Nephron (organoid): ENCODE results near the gene TLR3.
"Not testable (repeated sequence)": the region's sequence is repeated elsewhere in the genome, so short reads cannot be mapped to it uniquely, and the experiment has no call there.

ENCODE experiments used
- H3K27ac Mint-ChIP-seq, 3 experiments: 2 replicates each; pipeline ENCODE4 v1.8.0; 2020; ENCODE audit warnings: mixed read lengths in 3 of 3, mild to moderate bottlenecking in 2 of 3, moderate library complexity in 1 of 3
- H3K27me3 Mint-ChIP-seq: 2 replicates; pipeline ENCODE4 v1.8.0; 2021; ENCODE audit warnings: low read depth, mild to moderate bottlenecking, moderate library complexity, mixed read lengths
- H3K36me3 Mint-ChIP-seq: 2 replicates; pipeline ENCODE4 v1.8.0; 2020; ENCODE audit warnings: low read depth, mixed read lengths
- H3K4me1 Mint-ChIP-seq: 2 replicates; pipeline ENCODE4 v1.8.0; 2020; ENCODE audit warnings: mixed read lengths
- H3K4me3 Mint-ChIP-seq, 3 experiments: 2 replicates each; pipeline ENCODE4 v1.8.0; 2020; ENCODE audit warnings: mild to moderate bottlenecking in 3 of 3, mixed read lengths in 3 of 3, moderate library complexity in 2 of 3
- H3K9me3 Mint-ChIP-seq: 2 replicates; pipeline ENCODE4 v1.8.0; 2020; ENCODE audit warnings: mixed read lengths
- CTCF ChIP-seq, 3 experiments: fragments of 200-600 bp; sonication (generic); IDR thresholded peaks; one replicate each; pipeline ENCODE4 v1.5.0; 2021; ENCODE audit warnings: antibody characterized with exemption in 3 of 3; ENCODE audit not compliant: unreplicated experiment in 3 of 3

Gene TLR3

GRCh38 chr4:186030399-186030775, 38.6 kb upstream of the TLR3 start:
- no peak for TF ChIP-seq CTCF (IDR thresholded peaks at IDR 0.05; ENCODE audit: unreplicated experiment in 3 of 3)
- Mint-ChIP-seq H3K27me3 (peaks cover 4% of the 10 kb centered on the region), H3K36me3 (peaks cover 12% of the 10 kb centered on the region), H3K4me3 (peak overlapping the region; percentile 2 to 64 (median 56)), H3K27ac (peak overlapping the region; percentile 83 to 96 (median 91)), H3K4me1 (peaks cover 39% of the 10 kb centered on the region), H3K9me3 (peaks cover 29% of the 10 kb centered on the region)

GRCh38 chr4:186030795-186031194, 38.2 kb upstream of the TLR3 start:
- H3K27me3 Mint-ChIP-seq: peaks cover 4% of the 10 kb centered on the region
- H3K4me1 Mint-ChIP-seq: peaks cover 38% of the 10 kb centered on the region
- peaks cover 29% of the 10 kb centered on the region for H3K9me3 Mint-ChIP-seq
- peak overlapping the region in 2 of 3 experiments; percentile 20 to 64 for H3K4me3 Mint-ChIP-seq
- TF ChIP-seq CTCF (IDR thresholded peaks at IDR 0.05; ENCODE audit: unreplicated experiment in 3 of 3): no peak
- H3K27ac Mint-ChIP-seq: peak overlapping the region; percentile 83 to 96 (median 91)
- peaks cover 12% of the 10 kb centered on the region for H3K36me3 Mint-ChIP-seq

- Mint-ChIP-seq H3K4me3 (no peak overlapping the region), H3K4me1 (peaks cover 32% of the 10 kb centered on the region), H3K36me3 (peaks cover 12% of the 10 kb centered on the region), H3K27me3 (peaks cover 8% of the 10 kb centered on the region), H3K27ac (peak overlapping the region in 1 of 3 experiments; percentile 23), H3K9me3 (peaks cover 40% of the 10 kb centered on the region)
- TF ChIP-seq CTCF (IDR thresholded peaks at IDR 0.05; ENCODE audit: unreplicated experiment in 3 of 3): peak in 1 of 3 experiments; percentile 19
Observed at GRCh38 chr4:186032259-186032658, 36.7 kb upstream of the TLR3 start.

- Mint-ChIP-seq H3K27ac (no peak overlapping the region), H3K4me3 (no peak overlapping the region), H3K4me1 (peaks cover 32% of the 10 kb centered on the region), H3K36me3 (peaks cover 16% of the 10 kb centered on the region), H3K9me3 (peaks cover 40% of the 10 kb centered on the region), H3K27me3 (peaks cover 15% of the 10 kb centered on the region)
- no peak for TF ChIP-seq CTCF (IDR thresholded peaks at IDR 0.05; ENCODE audit: unreplicated experiment in 3 of 3)
Observed at GRCh38 chr4:186033027-186033426, 35.9 kb upstream of the TLR3 start.

- H3K4me3 Mint-ChIP-seq, H3K27ac Mint-ChIP-seq: not testable (repeated sequence)
- H3K36me3 Mint-ChIP-seq: peaks cover 16% of the 10 kb centered on the region
- peaks cover 23% of the 10 kb centered on the region for H3K4me1 Mint-ChIP-seq
- H3K9me3 Mint-ChIP-seq: peaks cover 34% of the 10 kb centered on the region
- peaks cover 20% of the 10 kb centered on the region for H3K27me3 Mint-ChIP-seq
Observed at GRCh38 chr4:186034613-186035012, 34.3 kb upstream of the TLR3 start.

GRCh38 chr4:186036976-186037581, 31.9 kb upstream of the TLR3 start:
- TF ChIP-seq CTCF (IDR thresholded peaks at IDR 0.05; ENCODE audit: unreplicated experiment in 3 of 3): no peak
- Mint-ChIP-seq H3K4me1 (peaks cover 3% of the 10 kb centered on the region), H3K27ac (no peak overlapping the region), H3K36me3 (peaks cover 15% of the 10 kb centered on the region), H3K9me3 (peaks cover 28% of the 10 kb centered on the region), H3K4me3 (no peak overlapping the region), H3K27me3 (peaks cover 25% of the 10 kb centered on the region)
